ENCODE measurements around the gene TVP23C.

Gene TVP23C

DNA sequence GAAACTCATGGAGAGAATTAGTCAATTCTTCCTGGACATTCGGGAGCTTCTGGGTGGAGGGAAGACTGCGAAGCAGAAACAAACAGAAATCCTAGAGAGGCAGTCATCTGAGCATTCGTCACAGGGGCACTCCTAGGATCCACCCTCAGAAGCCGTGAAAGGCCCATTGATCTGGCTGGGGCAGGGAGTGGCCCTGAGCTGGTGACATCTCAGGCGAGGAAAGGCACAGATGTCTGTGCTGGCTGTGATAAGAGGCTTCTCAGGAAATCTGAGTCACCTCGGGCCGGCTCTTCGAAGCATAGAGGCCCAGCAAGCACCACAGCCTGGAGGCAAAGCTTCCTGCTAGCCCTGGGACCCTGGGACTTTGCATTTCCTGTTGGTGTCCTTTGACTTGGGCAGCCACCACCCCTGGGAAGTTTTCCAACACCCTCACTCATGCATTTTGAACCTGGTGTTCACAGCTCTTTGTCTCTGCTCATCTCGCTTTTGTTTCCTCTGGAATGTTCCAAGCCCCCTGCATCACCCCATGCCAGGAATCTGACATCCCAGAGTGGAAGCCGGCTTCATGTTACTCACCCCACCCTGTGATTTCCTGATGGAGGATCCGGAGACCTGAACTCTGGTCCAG is 72.5 kb downstream of the TVP23C start:
- TF ChIP-seq, protein P1, sequence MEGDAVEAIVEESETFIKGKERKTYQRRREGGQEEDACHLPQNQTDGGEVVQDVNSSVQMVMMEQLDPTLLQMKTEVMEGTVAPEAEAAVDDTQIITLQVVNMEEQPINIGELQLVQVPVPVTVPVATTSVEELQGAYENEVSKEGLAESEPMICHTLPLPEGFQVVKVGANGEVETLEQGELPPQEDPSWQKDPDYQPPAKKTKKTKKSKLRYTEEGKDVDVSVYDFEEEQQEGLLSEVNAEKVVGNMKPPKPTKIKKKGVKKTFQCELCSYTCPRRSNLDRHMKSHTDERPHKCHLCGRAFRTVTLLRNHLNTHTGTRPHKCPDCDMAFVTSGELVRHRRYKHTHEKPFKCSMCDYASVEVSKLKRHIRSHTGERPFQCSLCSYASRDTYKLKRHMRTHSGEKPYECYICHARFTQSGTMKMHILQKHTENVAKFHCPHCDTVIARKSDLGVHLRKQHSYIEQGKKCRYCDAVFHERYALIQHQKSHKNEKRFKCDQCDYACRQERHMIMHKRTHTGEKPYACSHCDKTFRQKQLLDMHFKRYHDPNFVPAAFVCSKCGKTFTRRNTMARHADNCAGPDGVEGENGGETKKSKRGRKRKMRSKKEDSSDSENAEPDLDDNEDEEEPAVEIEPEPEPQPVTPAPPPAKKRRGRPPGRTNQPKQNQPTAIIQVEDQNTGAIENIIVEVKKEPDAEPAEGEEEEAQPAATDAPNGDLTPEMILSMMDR (IDR thresholded peaks at IDR 0.05; ENCODE audit: low read depth, low read length, missing control alignments): no peak
- no peak overlapping the region for H3K4me3 ChIP-seq (ENCODE audit: low read depth, low read length)
- no peak for DNase-seq (ENCODE audit: low read depth)

DNA sequence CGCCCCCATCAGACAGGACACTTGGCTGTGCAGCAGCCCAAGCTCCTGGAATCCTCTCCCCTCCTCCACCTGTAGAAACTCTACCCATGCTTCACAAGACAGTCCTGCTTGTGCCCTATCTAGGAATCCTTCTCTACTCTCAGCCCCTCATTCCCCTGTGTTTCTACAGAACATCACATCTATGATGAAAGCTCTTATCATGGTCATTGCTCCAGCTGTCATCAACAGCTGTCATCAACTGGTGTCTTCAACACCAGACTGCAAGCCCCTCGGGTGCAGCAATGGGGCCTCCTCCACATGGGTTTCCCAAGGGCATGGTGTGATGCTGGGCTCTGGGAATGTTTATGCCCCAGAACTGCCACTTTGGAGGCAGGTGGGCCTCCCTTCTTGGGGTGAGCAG is 74.7 kb downstream of the TVP23C start:
- DNase-seq (ENCODE audit: low read depth): no peak
- no peak overlapping the region for H3K4me3 ChIP-seq (ENCODE audit: low read depth, low read length)
- TF ChIP-seq, protein P1 (IDR thresholded peaks at IDR 0.05; ENCODE audit: low read depth, low read length, missing control alignments): no peak

DNA sequence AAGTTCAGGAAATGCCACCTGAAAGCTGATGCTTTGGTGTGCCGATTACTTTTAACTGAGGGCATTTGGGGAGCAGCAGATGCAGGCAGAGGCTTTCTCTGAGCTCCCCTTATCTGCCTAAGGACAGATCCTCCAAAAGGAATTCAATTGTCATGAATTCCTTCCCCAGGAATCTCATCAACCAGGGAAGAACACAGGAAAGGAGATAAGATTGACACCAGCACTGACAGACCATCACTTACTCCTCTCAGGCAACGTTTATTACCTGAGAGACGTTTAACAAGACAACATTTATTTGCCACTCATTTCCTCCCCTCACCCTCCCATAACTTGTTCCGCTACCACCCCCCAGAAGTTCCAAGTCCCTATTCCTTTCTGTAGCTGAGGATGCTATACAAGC is 78.2 kb downstream of the TVP23C start:
- TF ChIP-seq, protein P1 (IDR thresholded peaks at IDR 0.05; ENCODE audit: low read depth, low read length, missing control alignments): no peak

DNA sequence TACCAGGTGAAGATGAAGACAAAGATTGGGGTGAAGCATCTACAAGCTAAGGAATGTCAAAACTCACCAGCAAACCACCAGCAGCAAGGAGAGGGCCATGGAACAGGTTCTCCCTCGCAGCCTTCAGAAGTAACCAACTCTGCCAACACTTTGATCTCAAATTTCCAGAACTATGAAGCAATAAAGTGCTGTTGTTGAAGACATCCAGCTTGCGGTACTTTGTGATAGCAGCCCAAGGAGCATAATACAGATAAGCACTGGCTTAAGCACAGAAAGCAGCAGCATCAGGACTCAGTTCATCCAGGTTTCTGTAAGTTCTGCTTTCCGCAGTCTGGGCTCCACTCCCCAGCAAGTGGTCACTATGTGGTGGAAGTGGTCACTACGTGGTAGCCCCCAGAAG is 79.9 kb downstream of the TVP23C start:
- DNase-seq (ENCODE audit: low read depth): no peak
- no peak overlapping the region for H3K4me3 ChIP-seq (ENCODE audit: low read depth, low read length)
- TF ChIP-seq, protein P1 (IDR thresholded peaks at IDR 0.05; ENCODE audit: low read depth, low read length, missing control alignments): no peak

More for the DNA sequence above, 78.2 kb downstream of the TVP23C start:
- no peak overlapping the region for H3K4me3 ChIP-seq (ENCODE audit: low read depth, low read length)
- DNase-seq (ENCODE audit: low read depth): no peak

DNA sequence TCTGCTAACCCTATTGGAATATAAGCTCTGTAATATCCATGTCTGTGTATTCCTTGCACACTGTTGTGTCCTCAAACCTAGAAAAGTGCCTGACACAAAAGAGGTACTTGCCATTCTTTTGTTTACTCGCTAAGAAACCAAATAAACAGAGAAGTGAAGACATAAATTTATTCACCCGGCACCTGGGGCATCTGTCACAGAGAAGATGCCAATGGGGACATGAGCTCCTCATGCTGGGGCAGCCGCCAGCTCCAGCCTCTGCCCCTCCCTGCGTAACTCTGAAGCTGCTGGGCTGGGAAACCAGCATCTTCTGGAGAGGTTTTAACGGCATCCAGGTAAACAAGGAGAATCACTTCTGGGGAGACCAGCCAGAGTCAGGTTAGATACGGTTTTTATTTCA is 80.8 kb downstream of the TVP23C start:
- TF ChIP-seq, protein P1 (IDR thresholded peaks at IDR 0.05; ENCODE audit: low read depth, low read length, missing control alignments): no peak
- no peak overlapping the region for H3K4me3 ChIP-seq (ENCODE audit: low read depth, low read length)
- no peak for DNase-seq (ENCODE audit: low read depth)

DNA sequence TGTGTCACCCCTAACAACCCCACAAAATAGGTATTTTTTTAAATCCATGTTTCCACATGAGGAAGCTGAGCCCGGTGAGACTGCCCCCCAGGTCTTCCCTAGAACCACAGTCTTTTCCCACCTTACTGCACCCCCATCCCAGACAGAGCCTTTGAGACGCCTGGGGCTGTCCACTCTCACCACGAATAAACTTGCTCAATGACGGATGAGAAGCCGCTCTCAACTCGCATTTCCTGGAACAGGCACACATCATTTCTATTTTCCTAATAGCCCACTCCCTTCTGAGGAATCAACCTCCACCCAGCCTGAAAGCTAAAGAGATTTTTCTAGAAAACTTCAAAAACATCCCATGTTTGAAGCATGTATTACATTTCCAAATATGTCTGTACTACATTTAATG is 81.8 kb downstream of the TVP23C start:
- no peak for DNase-seq (ENCODE audit: low read depth)
- H3K4me3 ChIP-seq (ENCODE audit: low read depth, low read length): no peak overlapping the region
- TF ChIP-seq, protein P1 (IDR thresholded peaks at IDR 0.05; ENCODE audit: low read depth, low read length, missing control alignments): no peak

DNA sequence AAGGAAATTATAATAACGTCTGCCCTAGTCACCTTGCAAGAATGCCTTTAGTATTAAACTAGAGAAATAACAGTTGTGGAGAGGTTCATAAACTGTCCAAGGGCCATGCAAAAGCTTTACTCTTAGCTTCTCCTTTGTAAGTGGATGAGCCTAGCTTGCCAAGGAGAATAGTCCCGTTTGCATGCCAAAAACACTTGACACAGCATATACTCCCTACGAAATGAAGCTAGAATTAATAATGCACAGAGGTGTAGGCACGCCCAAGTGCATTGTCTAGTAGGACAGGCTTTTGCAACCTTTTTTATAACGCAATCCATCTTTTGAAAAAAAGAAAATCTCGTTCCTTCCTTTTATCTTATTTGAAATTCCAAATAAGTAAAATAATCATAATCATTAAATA is 83.1 kb downstream of the TVP23C start:
- no peak overlapping the region for H3K4me3 ChIP-seq (ENCODE audit: low read depth, low read length)
- no peak for DNase-seq (ENCODE audit: low read depth)
- TF ChIP-seq, protein P1 (IDR thresholded peaks at IDR 0.05; ENCODE audit: low read depth, low read length, missing control alignments): no peak

Measured in GM12864 (cell line).